ENCODE data around the gene CNOT4.

CNOT4 gene

GRCh38 chr7:135509839-135510591 is at the start of gene CNOT4:
Gene CNOT4 (minus strand): TSS chr7:135510102. CDS start chr7:135438331, 71,771 bp downstream.
- DNase-seq (ENCODE audit: low read depth): peak; percentile 95

- no peak for DNase-seq (ENCODE audit: low read depth)
Observed at GRCh38 chr7:135558881-135559280, 49.0 kb upstream of the CNOT4 start.

GRCh38 chr7:135558337-135558767 is 48.5 kb upstream of the CNOT4 start:
- DNase-seq (ENCODE audit: low read depth): peak; percentile 37

GRCh38 chr7:135557455-135558336 is 47.8 kb upstream of the CNOT4 start, which contains the start of gene NUP205:
Gene NUP205 (plus strand): TSS chr7:135557917. CDS start chr7:135557945, 28 bp downstream.
- peak; percentile 79 for DNase-seq (ENCODE audit: low read depth)

- DNase-seq (ENCODE audit: low read depth): no peak
Observed at GRCh38 chr7:135553346-135553745, 43.4 kb upstream of the CNOT4 start.

GRCh38 chr7:135552148-135552547 is 42.2 kb upstream of the CNOT4 start:
- no peak for DNase-seq (ENCODE audit: low read depth)

GRCh38 chr7:135550196-135550595 is 40.3 kb upstream of the CNOT4 start:
- DNase-seq (ENCODE audit: low read depth): no peak

GRCh38 chr7:135541029-135541428 is 31.1 kb upstream of the CNOT4 start:
- DNase-seq (ENCODE audit: low read depth): no peak

- DNase-seq (ENCODE audit: low read depth): no peak
Observed at GRCh38 chr7:135539629-135540028, 29.7 kb upstream of the CNOT4 start.

GRCh38 chr7:135538376-135538775 is 28.5 kb upstream of the CNOT4 start:
- DNase-seq (ENCODE audit: low read depth): no peak

- no peak for DNase-seq (ENCODE audit: low read depth)
Observed at GRCh38 chr7:135537905-135538304, 28.0 kb upstream of the CNOT4 start.

- DNase-seq (ENCODE audit: low read depth): no peak
Observed at GRCh38 chr7:135537453-135537852, 27.6 kb upstream of the CNOT4 start.

- DNase-seq (ENCODE audit: low read depth): peak; percentile 50
Observed at GRCh38 chr7:135536150-135536549, 26.2 kb upstream of the CNOT4 start.

GRCh38 chr7:135527025-135527424 is 17.1 kb upstream of the CNOT4 start:
- DNase-seq (ENCODE audit: low read depth): no peak

- no peak for DNase-seq (ENCODE audit: low read depth)
Observed at GRCh38 chr7:135525426-135525825, 15.5 kb upstream of the CNOT4 start.

- no peak for DNase-seq (ENCODE audit: low read depth)
Observed at GRCh38 chr7:135523146-135523545, 13.2 kb upstream of the CNOT4 start.

- DNase-seq (ENCODE audit: low read depth): no peak
Observed at GRCh38 chr7:135522509-135522908, 12.6 kb upstream of the CNOT4 start.

GRCh38 chr7:135519871-135520270 is 10.0 kb upstream of the CNOT4 start:
- DNase-seq (ENCODE audit: low read depth): no peak

GRCh38 chr7:135519233-135519688 is 9.4 kb upstream of the CNOT4 start:
- no peak for DNase-seq (ENCODE audit: low read depth)

GRCh38 chr7:135518748-135519147 is 8.8 kb upstream of the CNOT4 start:
- no peak for DNase-seq (ENCODE audit: low read depth)

- no peak for DNase-seq (ENCODE audit: low read depth)
Observed at GRCh38 chr7:135517060-135517459, 7.2 kb upstream of the CNOT4 start.

GRCh38 chr7:135514856-135515255 is 5.0 kb upstream of the CNOT4 start:
- DNase-seq (ENCODE audit: low read depth): no peak

Measured in fibroblast of gingiva (primary cell).